Liver (tissue), 9 donors: Measurements from ENCODE around the gene KANSL1L. TPM values are rescaled to one million over a fixed set of nuclear protein-coding genes. Genes with fewer than 3 reads are reported as not detected.

ENCODE experiments used
- DNase-seq: peaks from one replicate; pipeline ENCODE4 v3.0.0-alpha.2; 2017; ENCODE audit warnings: low spot score
- H3K27ac ChIP-seq, 2 donors: one replicate each; pipeline ENCODE4 v1.7.0; 2013; ENCODE audit warnings: inconsistent platforms in 2 of 2, low read length in 2 of 2, control low read depth in 1 of 2, low read depth in 1 of 2, mild to moderate bottlenecking in 1 of 2
- H3K27me3 ChIP-seq, 4 donors: one replicate each; pipeline versions ENCODE4 v1.6.1 to v1.7.0; 2013; ENCODE audit warnings: low read length in 3 of 4, inconsistent platforms in 1 of 4, mild to moderate bottlenecking in 1 of 4, moderate library complexity in 1 of 4; ENCODE audit not compliant: control insufficient read depth in 4 of 4, insufficient read depth in 4 of 4
- H3K36me3 ChIP-seq, 4 donors: one replicate each; pipeline versions ENCODE4 v1.6.1 to v1.7.0; 2013; ENCODE audit warnings: low read length in 3 of 4, mild to moderate bottlenecking in 3 of 4, low read depth in 1 of 4, moderate library complexity in 1 of 4; ENCODE audit not compliant: control insufficient read depth in 4 of 4, insufficient read depth in 3 of 4
- H3K4me1 ChIP-seq, 4 donors: one replicate each; pipeline versions ENCODE4 v1.6.1 to v1.7.0; 2013; ENCODE audit warnings: low read length in 3 of 4, mild to moderate bottlenecking in 3 of 4, moderate library complexity in 1 of 4; ENCODE audit not compliant: control insufficient read depth in 4 of 4, insufficient read depth in 4 of 4
- H3K4me3 ChIP-seq, 3 donors: one replicate each; pipeline versions ENCODE4 v1.6.1 to v1.7.0; 2013; ENCODE audit warnings: low read length in 3 of 3, control low read depth in 1 of 3, low read depth in 1 of 3, mild to moderate bottlenecking in 1 of 3
- H3K9ac ChIP-seq, 2 donors: one replicate each; pipeline ENCODE4 v1.7.0; 2013; ENCODE audit warnings: low read length in 2 of 2, mild to moderate bottlenecking in 2 of 2, moderate library complexity in 2 of 2, control low read depth in 1 of 2, low read depth in 1 of 2
- H3K9me3 ChIP-seq, 4 donors: one replicate each; pipeline versions ENCODE4 v1.6.1 to v1.7.0; 2013; ENCODE audit warnings: low read length in 3 of 4; ENCODE audit not compliant: control insufficient read depth in 4 of 4
- CTCF ChIP-seq: fragments of 150-350 bp; IDR thresholded peaks from 2 replicates; pipeline ENCODE4 v1.5.1; 2017; ENCODE audit warnings: improper control_type of control experiment, low read depth, low read length; ENCODE audit not compliant: missing input control
- EGR1 ChIP-seq, 2 donors: IDR thresholded peaks; 2 replicates each; pipeline ENCODE4 v1.6.1; 2016 to 2018; ENCODE audit warnings: antibody characterized with exemption in 2 of 2, low read depth in 2 of 2
- FOXA1 ChIP-seq: IDR thresholded peaks from 2 replicates; pipeline ENCODE4 v1.6.1; 2016; ENCODE audit warnings: antibody characterized with exemption
- HNF4A ChIP-seq, 2 donors: conservative IDR thresholded peaks; 2 replicates each; pipeline ENCODE4 v1.6.1; 2016; ENCODE audit warnings: antibody characterized with exemption in 2 of 2, mild to moderate bottlenecking in 2 of 2
- NR2F2 ChIP-seq: IDR thresholded peaks from 2 replicates; pipeline ENCODE4 v1.6.1; 2016; ENCODE audit warnings: antibody characterized with exemption
- RAD21 ChIP-seq, 2 donors: IDR thresholded peaks; 2 replicates each; pipeline ENCODE4 v1.6.1; 2016; ENCODE audit warnings: antibody characterized with exemption in 2 of 2, mild to moderate bottlenecking in 2 of 2
- SP1 ChIP-seq: IDR thresholded peaks from 2 replicates; pipeline ENCODE4 v1.6.1; 2018; ENCODE audit warnings: antibody characterized with exemption, mild to moderate bottlenecking
- TAF1 ChIP-seq: conservative IDR thresholded peaks from 2 replicates; pipeline ENCODE4 v1.6.1; 2016; ENCODE audit warnings: antibody characterized with exemption, mild to moderate bottlenecking
- YY1 ChIP-seq: IDR thresholded peaks from 2 replicates; pipeline ENCODE4 v1.6.1; 2016; ENCODE audit warnings: antibody characterized with exemption, mild to moderate bottlenecking
- WGBS: extraction: QIAGEN DNeasy Blood & Tissue Kit; methylation state at CpG from one replicate; pipeline ENCODE4 v1.1.7; 2013; 5-methylcytosine and 5-hydroxymethylcytosine counted together
- polyA plus RNA-seq, 2 donors: library from polyadenylated mRNA; stranded (reverse) in 1 of 2; unstranded in 1 of 2; fragments of 200-250 nt in 1 of 2; fragments of >200 nt in 1 of 2; fragmentation: Nextera tagmentation in 1 of 2; extraction: Ambion mirVana in 1 of 2; gene quantifications; one replicate each; pipeline versions ENCODE4 v1.2.1 to v1.2.3, GENCODE V29; 2013 to 2015
- total RNA-seq, 2 donors: library from RNA; depleted of rRNA; stranded (reverse); fragments of >200 nt; gene quantifications; one replicate each; pipeline ENCODE4 v1.2.3, GENCODE V29; 2014
- TF ChIP-seq, protein P1 (sequence below): IDR thresholded peaks from 2 replicates; pipeline ENCODE4 v1.6.1; 2016; ENCODE audit warnings: antibody characterized with exemption
- donor health status: healthy.
- donor health status: healthy.
- donor health status: healthy.
- donor health status: healthy.
- donor health status: healthy.

KANSL1L gene
- total and polyA plus RNA-seq, 4 donors = 2.1 to 31.6 (median 11.4) TPM

DNA sequence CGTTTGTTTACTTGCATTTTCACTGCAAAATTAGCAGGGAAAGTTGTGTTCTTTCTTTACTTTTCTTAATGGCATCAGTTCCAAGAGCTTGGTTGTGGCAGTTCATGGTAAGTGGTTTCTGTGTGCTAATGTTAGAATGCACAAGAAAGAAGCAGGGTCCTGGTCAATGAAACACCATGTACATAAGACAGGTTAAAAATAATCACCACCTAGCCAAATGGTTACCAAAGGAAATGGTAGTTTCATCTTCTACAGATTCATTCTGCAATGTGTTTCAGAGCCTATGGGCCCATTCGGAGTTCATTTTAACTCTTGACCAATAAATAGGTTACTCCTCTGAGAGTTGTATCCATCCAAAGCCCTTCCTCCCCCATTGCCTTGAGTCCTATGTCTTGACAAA lies 186.9 kb downstream of the KANSL1L start:
- no peak overlapping the region for H3K27ac ChIP-seq
- H3K36me3 ChIP-seq = no peaks in the 10 kb centered on the region
- no peak overlapping the region for H3K9ac ChIP-seq
- 89% methylated on average over 2 of the region's 2 CpGs for WGBS
- TF ChIP-seq SP1 = no peak
- TF ChIP-seq, protein P1, sequence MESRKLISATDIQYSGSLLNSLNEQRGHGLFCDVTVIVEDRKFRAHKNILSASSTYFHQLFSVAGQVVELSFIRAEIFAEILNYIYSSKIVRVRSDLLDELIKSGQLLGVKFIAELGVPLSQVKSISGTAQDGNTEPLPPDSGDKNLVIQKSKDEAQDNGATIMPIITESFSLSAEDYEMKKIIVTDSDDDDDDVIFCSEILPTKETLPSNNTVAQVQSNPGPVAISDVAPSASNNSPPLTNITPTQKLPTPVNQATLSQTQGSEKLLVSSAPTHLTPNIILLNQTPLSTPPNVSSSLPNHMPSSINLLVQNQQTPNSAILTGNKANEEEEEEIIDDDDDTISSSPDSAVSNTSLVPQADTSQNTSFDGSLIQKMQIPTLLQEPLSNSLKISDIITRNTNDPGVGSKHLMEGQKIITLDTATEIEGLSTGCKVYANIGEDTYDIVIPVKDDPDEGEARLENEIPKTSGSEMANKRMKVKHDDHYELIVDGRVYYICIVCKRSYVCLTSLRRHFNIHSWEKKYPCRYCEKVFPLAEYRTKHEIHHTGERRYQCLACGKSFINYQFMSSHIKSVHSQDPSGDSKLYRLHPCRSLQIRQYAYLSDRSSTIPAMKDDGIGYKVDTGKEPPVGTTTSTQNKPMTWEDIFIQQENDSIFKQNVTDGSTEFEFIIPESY = no peak
- TF ChIP-seq FOXA1 = no peak
- TF ChIP-seq HNF4A (conservative IDR thresholded peaks at IDR 0.05) = no peak
- no peaks in the 10 kb centered on the region for H3K27me3 ChIP-seq
- no peak overlapping the region for H3K4me3 ChIP-seq
- no peaks in the 10 kb centered on the region for H3K4me1 ChIP-seq
- DNase-seq = no peak
- H3K9me3 ChIP-seq = no peaks in the 10 kb centered on the region

GRCh38 chr2:209977386-209978239 lies 193.6 kb downstream of the KANSL1L start:
- Histone ChIP-seq H3K27me3 (no peaks in the 10 kb centered on the region), H3K4me3 (no peak overlapping the region), H3K9me3 (no peaks in the 10 kb centered on the region), H3K36me3 (no peaks in the 10 kb centered on the region), H3K27ac (no peak overlapping the region), H3K4me1 (no peaks in the 10 kb centered on the region), H3K9ac (no peak overlapping the region)
- TF ChIP-seq RAD21 (IDR thresholded peaks at IDR 0.05) = peak; percentile 90 to 91
- no peak for TF ChIP-seq NR2F2
- TF ChIP-seq CTCF = peak; percentile 60
- no peak for DNase-seq
- WGBS = 95% methylated on average over 2 of the region's 2 CpGs

- Histone ChIP-seq H3K4me3 (no peak overlapping the region), H3K9ac (no peak overlapping the region), H3K27ac (no peak overlapping the region), H3K4me1 (no peaks in the 10 kb centered on the region), H3K36me3 (no peaks in the 10 kb centered on the region), H3K9me3 (no peaks in the 10 kb centered on the region), H3K27me3 (no peaks in the 10 kb centered on the region)
- TF ChIP-seq EGR1 (IDR thresholded peaks at IDR 0.05; ENCODE audit: low read depth in 2 of 2) = no peak
- TF ChIP-seq CTCF = no peak
- no peak for TF ChIP-seq YY1
- TF ChIP-seq NR2F2 = no peak
- no peak for TF ChIP-seq TAF1
- DNase-seq = no peak
- 80% methylated on average over 9 of the region's 9 CpGs for WGBS
Measured at GRCh38 chr2:209976698-209977385, 194.4 kb downstream of the KANSL1L start.
